HFF-Myc (cell line): ENCODE results near the gene KCNJ6.

ENCODE experiments used
- DNase-seq: peaks from one replicate; pipeline ENCODE4 v3.0.0-alpha.2; 2011; ENCODE audit warnings: low read depth; ENCODE audit errors: extremely low read depth
- H3K4me3 ChIP-seq: replicated peaks from 2 replicates; pipeline ENCODE4 v1.5.1; 2011; ENCODE audit warnings: low read depth, mild to moderate bottlenecking, control low read depth, low read length
- CTCF ChIP-seq: IDR thresholded peaks from 2 replicates; pipeline ENCODE4 v1.5.1; 2012; ENCODE audit warnings: mild to moderate bottlenecking, low read depth, low read length, control low read depth; ENCODE audit errors: missing control alignments

KCNJ6 gene

GRCh38 chr21:37615962-37616361 is 300.3 kb downstream of the KCNJ6 start:
- H3K4me3 ChIP-seq, result no peak overlapping the region
- TF ChIP-seq CTCF, result no peak
- no peak for DNase-seq

GRCh38 chr21:37614351-37614875 is 301.8 kb downstream of the KCNJ6 start:
- no peak for TF ChIP-seq CTCF
- H3K4me3 ChIP-seq, result no peak overlapping the region
- DNase-seq, result no peak

DNA sequence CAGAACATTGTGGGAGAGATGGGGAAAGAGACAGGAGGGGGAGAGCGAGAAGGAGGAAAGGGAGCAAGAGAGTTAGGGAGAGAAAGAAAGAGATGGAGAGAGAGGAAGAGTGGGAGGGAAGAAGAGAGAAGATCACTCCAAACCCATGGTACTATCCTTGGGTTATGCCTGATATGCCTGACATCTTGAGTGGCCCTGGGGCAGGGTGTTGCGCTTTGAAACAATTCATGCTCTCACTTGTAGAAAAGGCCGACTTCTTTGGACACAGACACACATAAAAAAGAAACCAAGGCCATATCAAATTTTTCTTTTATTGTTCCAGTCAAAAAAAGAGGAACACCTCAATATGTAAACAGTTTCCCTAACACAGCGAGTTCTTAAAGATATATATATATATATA is 309.2 kb downstream of the KCNJ6 start:
- no peak overlapping the region for H3K4me3 ChIP-seq
- DNase-seq, result no peak
- TF ChIP-seq CTCF, result no peak

DNA sequence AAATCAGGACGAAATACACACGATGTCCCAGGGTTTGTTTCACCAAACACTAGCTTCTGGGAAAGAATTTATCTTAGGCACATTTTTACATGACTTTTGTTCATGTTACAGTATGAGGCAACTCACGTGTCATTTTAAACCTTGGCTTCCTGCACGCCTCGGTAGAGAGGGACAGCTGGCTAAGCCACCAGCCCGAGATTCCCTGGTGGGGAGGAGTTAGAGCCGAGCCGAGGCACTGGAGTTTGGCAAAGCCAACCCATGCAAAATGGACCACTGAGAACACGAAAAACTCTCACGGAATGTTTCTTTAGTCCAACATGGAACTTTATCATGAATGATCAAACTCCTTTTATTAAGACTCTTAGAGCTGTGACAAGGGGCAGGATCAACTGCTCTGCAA is 309.7 kb downstream of the KCNJ6 start:
- no peak overlapping the region for H3K4me3 ChIP-seq
- TF ChIP-seq CTCF, result no peak
- no peak for DNase-seq

GRCh38 chr21:37605006-37605405 is 311.3 kb downstream of the KCNJ6 start:
- H3K4me3 ChIP-seq, result no peak overlapping the region
- TF ChIP-seq CTCF, result no peak
- DNase-seq, result no peak

- no peak overlapping the region for H3K4me3 ChIP-seq
- DNase-seq, result no peak
- TF ChIP-seq CTCF, result no peak
These were observed 313.1 kb downstream of the KCNJ6 start for GRCh38 chr21:37603129-37603528.

- TF ChIP-seq CTCF, result no peak
- DNase-seq, result no peak
These were observed 314.3 kb downstream of the KCNJ6 start for GRCh38 chr21:37601915-37602314.

More at GRCh38 chr21:37601915-37602314, 314.3 kb downstream of the KCNJ6 start:
- no peak overlapping the region for H3K4me3 ChIP-seq
